Cardiac fibroblast (primary cell): Measurements from ENCODE around the gene STRBP.
A peak's percentile ranks its signal among the peaks of the same experiment; 100 is the strongest.

Experiments
- DNase-seq, 2 donors: peaks; one replicate each; pipeline versions ENCODE4 v3.0.0 to v3.0.0-alpha.2; 2010; ENCODE audit warnings: low read depth in 2 of 2
- H3K4me3 ChIP-seq, 2 donors: replicated peaks in 1 of 2; 1 replicate in 1 of 2; 2 replicates in 1 of 2; pipeline ENCODE4 v1.5.1; 2011; ENCODE audit warnings: low read depth in 2 of 2, low read length in 2 of 2, mild to moderate bottlenecking in 2 of 2, moderate library complexity in 1 of 2
- CTCF ChIP-seq: IDR thresholded peaks from one replicate; pipeline ENCODE4 v1.5.1; 2011; ENCODE audit warnings: low read depth, mild to moderate bottlenecking, low read length, inconsistent platforms

Gene STRBP

GRCh38 chr9:123268465-123269259 is at the start of gene STRBP:
STRBP (minus strand) TSS chr9:123268586; CDS start chr9:123184134, 84,452 bp downstream.
- DNase-seq = peak; percentile 64 to 80
- TF ChIP-seq CTCF = no peak
- H3K4me3 ChIP-seq = peak within 1 kb of the TSS; percentile 67 to 69

GRCh38 chr9:123316053-123316718 is 47.8 kb upstream of the STRBP start:
- TF ChIP-seq CTCF = no peak
- DNase-seq = no peak
- no peak overlapping the region for H3K4me3 ChIP-seq

GRCh38 chr9:123315635-123316034 is 47.2 kb upstream of the STRBP start:
- no peak for TF ChIP-seq CTCF
- no peak for DNase-seq
- H3K4me3 ChIP-seq = no peak overlapping the region

- no peak for TF ChIP-seq CTCF
- no peak for DNase-seq
- H3K4me3 ChIP-seq = no peak overlapping the region
Observed at GRCh38 chr9:123314617-123315016, 46.2 kb upstream of the STRBP start.

- no peak for DNase-seq
- H3K4me3 ChIP-seq = no peak overlapping the region
- no peak for TF ChIP-seq CTCF
Observed at GRCh38 chr9:123312306-123312877, 44.0 kb upstream of the STRBP start.

GRCh38 chr9:123311250-123311752 is 42.9 kb upstream of the STRBP start:
- no peak for TF ChIP-seq CTCF
- DNase-seq = no peak
- H3K4me3 ChIP-seq = no peak overlapping the region
